Skeletal muscle cell (primary cell): ENCODE measurements around the gene ENHO.

ENCODE experiments used
- DNase-seq: peaks from one replicate; pipeline ENCODE4 v3.0.0-alpha.2; 2010; ENCODE audit warnings: low read depth
- H3K4me3 ChIP-seq: 2 replicates; pipeline ENCODE4 v1.5.1; 2011; ENCODE audit warnings: low read depth, mild to moderate bottlenecking, control low read depth, low read length, moderate library complexity

ENHO gene

GRCh38 chr9:34556949-34557348, 34.2 kb upstream of the ENHO start:
- DNase-seq: no peak
- no peak overlapping the region for H3K4me3 ChIP-seq

- no peak for DNase-seq
- no peak overlapping the region for H3K4me3 ChIP-seq
These were observed 33.2 kb upstream of the ENHO start for GRCh38 chr9:34555936-34556525.

- H3K4me3 ChIP-seq: no peak overlapping the region
- DNase-seq: no peak
These were observed 32.7 kb upstream of the ENHO start for GRCh38 chr9:34555500-34555899.

GRCh38 chr9:34555002-34555348, 32.2 kb upstream of the ENHO start:
- DNase-seq: no peak
- H3K4me3 ChIP-seq: no peak overlapping the region

- DNase-seq: no peak
- H3K4me3 ChIP-seq: no peak overlapping the region
These were observed 31.6 kb upstream of the ENHO start for GRCh38 chr9:34554211-34555001.

GRCh38 chr9:34553511-34554021, 30.8 kb upstream of the ENHO start:
- DNase-seq: no peak
- H3K4me3 ChIP-seq: no peak overlapping the region

- H3K4me3 ChIP-seq: no peak overlapping the region
- no peak for DNase-seq
These were observed 30.2 kb upstream of the ENHO start for GRCh38 chr9:34552986-34553385.

- no peak for DNase-seq
These were observed 29.8 kb upstream of the ENHO start for GRCh38 chr9:34552606-34552981.

GRCh38 chr9:34551751-34552605, 29.2 kb upstream of the ENHO start:
- H3K4me3 ChIP-seq: no peak overlapping the region
- no peak for DNase-seq

More at GRCh38 chr9:34552606-34552981, 29.8 kb upstream of the ENHO start:
- H3K4me3 ChIP-seq: no peak overlapping the region

GRCh38 chr9:34550681-34551270, 28.0 kb upstream of the ENHO start:
- no peak overlapping the region for H3K4me3 ChIP-seq
- no peak for DNase-seq

- no peak for DNase-seq
- H3K4me3 ChIP-seq: no peak overlapping the region
These were observed 27.4 kb upstream of the ENHO start for GRCh38 chr9:34550016-34550680.

GRCh38 chr9:34549407-34549732, 26.6 kb upstream of the ENHO start:
- H3K4me3 ChIP-seq: no peak overlapping the region
- no peak for DNase-seq

- no peak overlapping the region for H3K4me3 ChIP-seq
- DNase-seq: no peak
These were observed 25.3 kb upstream of the ENHO start for GRCh38 chr9:34547960-34548611.

GRCh38 chr9:34546834-34547827, 24.3 kb upstream of the ENHO start:
- peak; percentile 15 for DNase-seq
- no peak overlapping the region for H3K4me3 ChIP-seq

- no peak for DNase-seq
These were observed 23.5 kb upstream of the ENHO start for GRCh38 chr9:34546102-34546833.

GRCh38 chr9:34545497-34545896, 22.7 kb upstream of the ENHO start:
- H3K4me3 ChIP-seq: no peak overlapping the region
- no peak for DNase-seq

More at GRCh38 chr9:34546102-34546833, 23.5 kb upstream of the ENHO start:
- no peak overlapping the region for H3K4me3 ChIP-seq

- H3K4me3 ChIP-seq: no peak overlapping the region
- DNase-seq: no peak
These were observed 21.2 kb upstream of the ENHO start for GRCh38 chr9:34544035-34544434.
